T-helper 17 cell (primary cell): ENCODE measurements around the gene ARFIP2. TPM values are rescaled to one million over a fixed set of nuclear protein-coding genes. Genes with fewer than 3 reads are reported as not detected.

Experiments used
- total RNA-seq, 4 donors: library from RNA in 2 of 4; stranded (reverse) in 2 of 4; gene quantifications; one replicate each; pipeline ENCODE4 v1.2.3 and lab custom pipeline; 2022 to 2026

Gene ARFIP2
- total RNA-seq, 2 donors from 2014 or later, result 53.3 to 58.6 TPM

Other genes starting within 250 kb of the ARFIP2 start
- 10 to 100 TPM; 27.6 to 33.8 TPM for gene FHIP1B, start 246.7 kb downstream of the ARFIP2 start, total RNA-seq
- gene CNGA4, start 242.2 kb downstream of the ARFIP2 start, total RNA-seq, result under 1 TPM; 0.15 to 0.23 TPM
- not detected for gene CCKBR, start 221.5 kb downstream of the ARFIP2 start, total RNA-seq
- not detected for gene CAVIN3, start 160.8 kb downstream of the ARFIP2 start, total RNA-seq
- gene SMPD1, start 90.9 kb downstream of the ARFIP2 start, total RNA-seq, result 10 to 100 TPM; 25.3 to 32.9 TPM
- gene APBB1, start 62.2 kb downstream of the ARFIP2 start, total RNA-seq, result 10 to 100 TPM; 60.0 to 63.3 TPM
- under 1 TPM; 0.47 to 0.86 TPM for gene HPX, start 40.3 kb downstream of the ARFIP2 start, total RNA-seq
- gene TRIM3, start 7.4 kb downstream of the ARFIP2 start, total RNA-seq, result 10 to 100 TPM; 14.2 to 21.4 TPM
- gene TIMM10B, start 170 bp upstream of the ARFIP2 start, total RNA-seq, result 10 to 100 TPM; 44.5 to 52.3 TPM
- 10 to 100 TPM; 27.5 to 39.9 TPM for gene DNHD1, start 15.9 kb upstream of the ARFIP2 start, total RNA-seq
- 10 to 100 TPM; 18.5 to 26.7 TPM for gene RRP8, start 122.3 kb upstream of the ARFIP2 start, total RNA-seq
- 10 to 100 TPM; 70.2 to 70.6 TPM for gene ILK, start 122.4 kb upstream of the ARFIP2 start, total RNA-seq
- gene TAF10, start 130.9 kb upstream of the ARFIP2 start, total RNA-seq, result 100 to 1,000 TPM; 124 to 132 TPM
- gene TPP1, start 138.1 kb upstream of the ARFIP2 start, total RNA-seq, result 10 to 100 TPM; 77.1 to 84.6 TPM
- gene DCHS1, start 174.5 kb upstream of the ARFIP2 start, total RNA-seq, result 1 to 10 TPM; 1.8 to 8.0 TPM
- gene MRPL17, start 202.0 kb upstream of the ARFIP2 start, total RNA-seq, result 10 to 100 TPM; 10.9 TPM